ENCODE data around the gene ANAPC15. TPM values are rescaled to one million over a fixed set of nuclear protein-coding genes. Genes with fewer than 3 reads are reported as not detected.

ANAPC15 gene
- total RNA-seq, 6 donors from 2014 or later = 12.8 to 39.1 (median 29.5) TPM

GRCh38 chr11:72123117-72123653 lies 10.7 kb upstream of the ANAPC15 start:
- Histone ChIP-seq H3K27ac (no peak overlapping the region), H3K9me3 (no peaks in the 10 kb centered on the region), H3K4me3 (no peak overlapping the region), H3K4me1 (no peaks in the 10 kb centered on the region), H3K36me3 (no peaks in the 10 kb centered on the region), H3K27me3 (no peaks in the 10 kb centered on the region)
- ATAC-seq (ENCODE audit: low FRiP score in 2 of 2) (no peak), DNase-seq (no peak)
- TF ChIP-seq POLR2A (IDR thresholded peaks at IDR 0.05) = no peak
- no peak for TF ChIP-seq CTCF (IDR thresholded peaks at IDR 0.05)
- TF ChIP-seq EP300 (IDR thresholded peaks at IDR 0.05) = no peak
- TF ChIP-seq POLR2AphosphoS5 (IDR thresholded peaks at IDR 0.05) = no peak
- 69 to 75% methylated on average over 3 of the region's 3 CpGs for WGBS, 2 donors

- Histone ChIP-seq H3K27ac (no peak overlapping the region), H3K4me3 (no peak overlapping the region), H3K36me3 (no peaks in the 10 kb centered on the region), H3K4me1 (no peaks in the 10 kb centered on the region), H3K27me3 (no peaks in the 10 kb centered on the region), H3K9me3 (no peaks in the 10 kb centered on the region)
- no peak for ATAC-seq (ENCODE audit: low FRiP score in 2 of 2)
- WGBS, 2 donors = 73 to 83% methylated on average over 1 of the region's 1 CpG
- TF ChIP-seq EP300 (IDR thresholded peaks at IDR 0.05) (no peak), POLR2A (IDR thresholded peaks at IDR 0.05) (no peak), POLR2AphosphoS5 (IDR thresholded peaks at IDR 0.05) (no peak), CTCF (IDR thresholded peaks at IDR 0.05) (no peak)
- no peak for DNase-seq
Measured at GRCh38 chr11:72122607-72123006, 10.1 kb upstream of the ANAPC15 start.

GRCh38 chr11:72120930-72121329 lies 8.4 kb upstream of the ANAPC15 start:
- no peak overlapping the region for H3K4me3 ChIP-seq
- no peak overlapping the region for H3K27ac ChIP-seq
- ATAC-seq (ENCODE audit: low FRiP score in 2 of 2) (no peak), DNase-seq (no peak)
- 69 to 81% methylated on average over 2 of the region's 2 CpGs for WGBS, 2 donors
- TF ChIP-seq CTCF (IDR thresholded peaks at IDR 0.05) (no peak), POLR2AphosphoS5 (IDR thresholded peaks at IDR 0.05) (no peak), EP300 (IDR thresholded peaks at IDR 0.05) (no peak), POLR2A (IDR thresholded peaks at IDR 0.05) (no peak)
- no peaks in the 10 kb centered on the region for H3K4me1 ChIP-seq
- no peaks in the 10 kb centered on the region for H3K9me3 ChIP-seq
- no peaks in the 10 kb centered on the region for H3K27me3 ChIP-seq
- H3K36me3 ChIP-seq = no peaks in the 10 kb centered on the region

GRCh38 chr11:72119198-72119597 lies 6.7 kb upstream of the ANAPC15 start:
- no peaks in the 10 kb centered on the region for H3K9me3 ChIP-seq
- H3K4me3 ChIP-seq = no peak overlapping the region
- DNase-seq (no peak), ATAC-seq (ENCODE audit: low FRiP score in 2 of 2) (no peak)
- no peaks in the 10 kb centered on the region for H3K4me1 ChIP-seq
- WGBS, 2 donors = 71 to 76% methylated on average over 6 of the region's 6 CpGs
- TF ChIP-seq CTCF (IDR thresholded peaks at IDR 0.05) (no peak), EP300 (IDR thresholded peaks at IDR 0.05) (no peak), POLR2AphosphoS5 (IDR thresholded peaks at IDR 0.05) (no peak), POLR2A (IDR thresholded peaks at IDR 0.05) (no peak)
- H3K36me3 ChIP-seq = no peaks in the 10 kb centered on the region
- no peaks in the 10 kb centered on the region for H3K27me3 ChIP-seq
- peak overlapping the region; percentile 11 to 69 (median 40) for H3K27ac ChIP-seq

- Histone ChIP-seq H3K27me3 (no peaks in the 10 kb centered on the region), H3K4me3 (no peak overlapping the region), H3K9me3 (no peaks in the 10 kb centered on the region), H3K27ac (no peak overlapping the region), H3K36me3 (no peaks in the 10 kb centered on the region), H3K4me1 (peaks cover 7 to 11% (median 11%) of the 10 kb centered on the region in 4 donors)
- whole genome bisulfite sequencing, 2 donors = 91 to 94% methylated on average over 6 of the region's 6 CpGs
- TF ChIP-seq POLR2AphosphoS5 (IDR thresholded peaks at IDR 0.05) (no peak), CTCF (IDR thresholded peaks at IDR 0.05) (no peak), POLR2A (IDR thresholded peaks at IDR 0.05) (no peak), EP300 (IDR thresholded peaks at IDR 0.05) (no peak)
- ATAC-seq (ENCODE audit: low FRiP score in 2 of 2) = no peak
- DNase-seq = no peak
Measured at GRCh38 chr11:72116019-72116755, 3.7 kb upstream of the ANAPC15 start.

Data from upper lobe of left lung (tissue), 6 donors.